GM23338 (cell line): Measurements from ENCODE around the gene HERC4. TPM values are rescaled to one million over a fixed set of nuclear protein-coding genes. Genes with fewer than 3 reads are reported as not detected.

ENCODE experiments used
- ATAC-seq: fragments of 200-7000 bp; cut with Tn5 transposase; 3 replicates; pipeline ENCODE4 v1.9.1; 2020
- DNase-seq: peaks from one replicate; pipeline ENCODE4 v3.0.0-alpha.2; 2015; ENCODE audit warnings: low spot score
- H2AFZ ChIP-seq: fragments of 200-600 bp; sonication (generic); 2 replicates; pipeline ENCODE4 v1.8.0; 2016; ENCODE audit warnings: antibody characterized with exemption, mild to moderate bottlenecking, moderate library complexity
- H3F3A ChIP-seq: fragments of 200-600 bp; sonication (generic); replicated peaks from 2 replicates; pipeline ENCODE4 v1.8.0; 2017; ENCODE audit warnings: antibody characterized with exemption, mixed run types, low read depth
- H3K27ac ChIP-seq: fragments of 200-600 bp; sonication (generic); 2 replicates; pipeline ENCODE4 v1.6.1; 2016; ENCODE audit warnings: low read depth
- H3K27me3 ChIP-seq: fragments of 200-600 bp; sonication (generic); 2 replicates; pipeline ENCODE4 v1.8.0; 2016; ENCODE audit warnings: mild to moderate bottlenecking, mixed run types, moderate library complexity; ENCODE audit not compliant: insufficient read depth
- H3K36me3 ChIP-seq: fragments of 200-600 bp; sonication (generic); 2 replicates; pipeline ENCODE4 v1.8.0; 2016; ENCODE audit warnings: mild to moderate bottlenecking; ENCODE audit not compliant: insufficient read depth
- H3K4me1 ChIP-seq: fragments of 200-600 bp; sonication (generic); 2 replicates; pipeline ENCODE4 v1.8.0; 2016; ENCODE audit warnings: mild to moderate bottlenecking, moderate library complexity; ENCODE audit not compliant: insufficient read depth
- H3K4me2 ChIP-seq: fragments of 200-600 bp; sonication (generic); 2 replicates; pipeline ENCODE4 v1.7.1; 2017; ENCODE audit warnings: mixed run types
- H3K4me3 ChIP-seq: fragments of 200-600 bp; sonication (generic); 2 replicates; pipeline ENCODE4 v1.6.1; 2016; ENCODE audit warnings: mixed run types
- H3K79me2 ChIP-seq: fragments of 200-600 bp; sonication (generic); replicated peaks from 2 replicates; pipeline ENCODE4 v1.8.0; 2017; ENCODE audit warnings: mild to moderate bottlenecking; ENCODE audit not compliant: insufficient read depth
- H3K9me2 ChIP-seq: fragments of 200-600 bp; sonication (generic); 2 replicates; pipeline ENCODE4 v1.8.0; 2017; ENCODE audit not compliant: insufficient read depth
- H4K20me1 ChIP-seq: fragments of 200-600 bp; sonication (generic); replicated peaks from 2 replicates; pipeline ENCODE4 v1.8.0; 2017; ENCODE audit warnings: mild to moderate bottlenecking; ENCODE audit not compliant: insufficient read depth
- H3K27ac Mint-ChIP-seq: 2 replicates; pipeline ENCODE4 v1.8.0; 2020; ENCODE audit warnings: inconsistent platforms, mild to moderate bottlenecking, moderate library complexity, mixed read lengths
- H3K27me3 Mint-ChIP-seq: 3 replicates; pipeline ENCODE4 v1.8.0; 2022; ENCODE audit warnings: low read depth, mild to moderate bottlenecking, moderate library complexity, mixed read lengths, inconsistent platforms; ENCODE audit not compliant: insufficient read depth, poor library complexity
- H3K36me3 Mint-ChIP-seq: 3 replicates; pipeline ENCODE4 v1.8.0; 2021; ENCODE audit warnings: low read depth, mild to moderate bottlenecking, inconsistent platforms, moderate library complexity, mixed read lengths
- H3K4me1 Mint-ChIP-seq: 3 replicates; pipeline ENCODE4 v1.8.0; 2020; ENCODE audit warnings: mild to moderate bottlenecking, inconsistent platforms, mixed read lengths
- H3K4me3 Mint-ChIP-seq: 3 replicates; pipeline ENCODE4 v1.8.0; 2021; ENCODE audit warnings: moderate library complexity, mild to moderate bottlenecking, inconsistent platforms, mixed read lengths
- H3K9me3 Mint-ChIP-seq: 3 replicates; pipeline ENCODE4 v1.8.0; 2020; ENCODE audit warnings: moderate library complexity, mild to moderate bottlenecking, inconsistent platforms, mixed read lengths
- CREB1 ChIP-seq: fragments of 250-450 bp; sonication (Bioruptor Pico); IDR thresholded peaks from 2 replicates; pipeline ENCODE4 v1.5.0; 2020; ENCODE audit warnings: low read depth, mild to moderate bottlenecking, moderate library complexity
- EZH2 ChIP-seq: fragments of 200-600 bp; sonication (generic); IDR thresholded peaks from one replicate; pipeline ENCODE4 v1.8.0; 2017; ENCODE audit warnings: antibody characterized with exemption, mild to moderate bottlenecking, low read depth; ENCODE audit not compliant: unreplicated experiment
- POLR2AphosphoS5 ChIP-seq: IDR thresholded peaks from 2 replicates; pipeline ENCODE4 v1.6.1; 2016; ENCODE audit warnings: antibody characterized with exemption, low read depth
- polyA plus RNA-seq: library from polyadenylated mRNA; unstranded; fragments of >200 nt; fragmentation: Nextera tagmentation; extraction: Ambion mirVana; gene quantifications from 2 replicates; pipeline ENCODE4 v1.2.1, GENCODE V29; 2016
- total RNA-seq: library from RNA; depleted of rRNA; stranded (reverse); fragments of >200 nt; shearing (Covaris generic); gene quantifications from 2 replicates; pipeline ENCODE4 v1.2.3, GENCODE V29; 2014
- TF ChIP-seq, protein P1 (sequence below): IDR thresholded peaks from one replicate; pipeline ENCODE4 v1.6.1; 2018; ENCODE audit warnings: antibody characterized with exemption; ENCODE audit not compliant: unreplicated experiment
- TF ChIP-seq, protein P2 (sequence below): fragments of 250-450 bp; sonication (Bioruptor Pico); IDR thresholded peaks from 2 replicates; pipeline ENCODE4 v1.5.0; 2020; ENCODE audit warnings: mild to moderate bottlenecking, moderate library complexity

Gene HERC4
- total and polyA plus RNA-seq, 2 experiments from 2014 or later, result 20.1 to 67.2 TPM

GRCh38 chr10:68075550-68076004, 494 bp upstream of the HERC4 start (continued):
- TF ChIP-seq EZH2 (no peak), CREB1 (CRISPR knock-in tag) (no peak), POLR2AphosphoS5 (no peak)

DNA sequence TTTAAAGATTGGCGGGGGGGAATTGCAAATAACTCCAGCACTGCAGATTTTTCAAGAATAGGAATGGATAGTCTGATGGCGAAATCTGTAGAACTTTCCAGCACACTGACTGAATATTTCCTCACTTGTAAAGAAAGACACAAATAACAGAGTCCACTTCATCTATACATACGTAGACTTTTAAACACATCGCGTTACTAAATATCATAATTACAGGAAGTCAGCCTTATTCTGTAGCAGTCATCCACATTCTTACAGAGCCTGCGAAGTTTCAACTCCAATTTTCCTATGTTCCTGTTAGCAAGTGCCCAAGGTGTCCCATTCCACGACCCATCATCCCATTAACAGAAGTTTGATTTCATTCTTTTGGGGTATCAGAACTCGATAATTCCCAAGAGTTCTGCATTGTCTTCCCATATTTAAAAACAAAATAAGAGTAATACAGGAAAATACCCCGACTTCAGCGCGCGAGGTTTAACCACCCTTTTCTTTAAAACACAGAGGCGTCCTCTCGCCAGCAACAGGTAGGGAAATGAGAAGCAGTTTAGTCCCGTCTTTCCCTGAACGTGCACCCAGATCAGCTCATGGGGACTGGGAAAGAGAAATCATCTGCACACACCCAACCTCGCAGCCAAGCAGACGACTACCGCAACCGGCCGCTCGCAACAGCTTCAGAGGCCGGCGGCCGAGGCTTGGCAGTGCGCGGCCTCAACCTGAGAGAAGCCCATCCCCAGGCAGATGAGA, 880 bp downstream of the HERC4 start:
- Histone ChIP-seq H3K27me3 (no peaks in the 10 kb centered on the region), H3K4me2 (peak overlapping the region; percentile 79), H4K20me1 (no peaks in the 10 kb centered on the region), H2AFZ (peak overlapping the region; percentile 81; the same call in 1 of the 2 replicates), H3K27ac (peak overlapping the region; percentile 97), H3K9me2 (no peaks in the 10 kb centered on the region), H3F3A (peaks cover 4% of the 10 kb centered on the region; the same call in 1 of the 2 replicates), H3K79me2 (peaks cover 53% of the 10 kb centered on the region), H3K4me3 (peak overlapping the region; percentile 93), H3K4me1 (peaks cover 10% of the 10 kb centered on the region), H3K36me3 (no peaks in the 10 kb centered on the region)
- peaks cover 2% of the 10 kb centered on the region for H3K27me3 Mint-ChIP-seq
- TF ChIP-seq, protein P1, sequence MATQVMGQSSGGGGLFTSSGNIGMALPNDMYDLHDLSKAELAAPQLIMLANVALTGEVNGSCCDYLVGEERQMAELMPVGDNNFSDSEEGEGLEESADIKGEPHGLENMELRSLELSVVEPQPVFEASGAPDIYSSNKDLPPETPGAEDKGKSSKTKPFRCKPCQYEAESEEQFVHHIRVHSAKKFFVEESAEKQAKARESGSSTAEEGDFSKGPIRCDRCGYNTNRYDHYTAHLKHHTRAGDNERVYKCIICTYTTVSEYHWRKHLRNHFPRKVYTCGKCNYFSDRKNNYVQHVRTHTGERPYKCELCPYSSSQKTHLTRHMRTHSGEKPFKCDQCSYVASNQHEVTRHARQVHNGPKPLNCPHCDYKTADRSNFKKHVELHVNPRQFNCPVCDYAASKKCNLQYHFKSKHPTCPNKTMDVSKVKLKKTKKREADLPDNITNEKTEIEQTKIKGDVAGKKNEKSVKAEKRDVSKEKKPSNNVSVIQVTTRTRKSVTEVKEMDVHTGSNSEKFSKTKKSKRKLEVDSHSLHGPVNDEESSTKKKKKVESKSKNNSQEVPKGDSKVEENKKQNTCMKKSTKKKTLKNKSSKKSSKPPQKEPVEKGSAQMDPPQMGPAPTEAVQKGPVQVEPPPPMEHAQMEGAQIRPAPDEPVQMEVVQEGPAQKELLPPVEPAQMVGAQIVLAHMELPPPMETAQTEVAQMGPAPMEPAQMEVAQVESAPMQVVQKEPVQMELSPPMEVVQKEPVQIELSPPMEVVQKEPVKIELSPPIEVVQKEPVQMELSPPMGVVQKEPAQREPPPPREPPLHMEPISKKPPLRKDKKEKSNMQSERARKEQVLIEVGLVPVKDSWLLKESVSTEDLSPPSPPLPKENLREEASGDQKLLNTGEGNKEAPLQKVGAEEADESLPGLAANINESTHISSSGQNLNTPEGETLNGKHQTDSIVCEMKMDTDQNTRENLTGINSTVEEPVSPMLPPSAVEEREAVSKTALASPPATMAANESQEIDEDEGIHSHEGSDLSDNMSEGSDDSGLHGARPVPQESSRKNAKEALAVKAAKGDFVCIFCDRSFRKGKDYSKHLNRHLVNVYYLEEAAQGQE, result no peak
- TF ChIP-seq EZH2, result no peak
- TF ChIP-seq, protein P2, sequence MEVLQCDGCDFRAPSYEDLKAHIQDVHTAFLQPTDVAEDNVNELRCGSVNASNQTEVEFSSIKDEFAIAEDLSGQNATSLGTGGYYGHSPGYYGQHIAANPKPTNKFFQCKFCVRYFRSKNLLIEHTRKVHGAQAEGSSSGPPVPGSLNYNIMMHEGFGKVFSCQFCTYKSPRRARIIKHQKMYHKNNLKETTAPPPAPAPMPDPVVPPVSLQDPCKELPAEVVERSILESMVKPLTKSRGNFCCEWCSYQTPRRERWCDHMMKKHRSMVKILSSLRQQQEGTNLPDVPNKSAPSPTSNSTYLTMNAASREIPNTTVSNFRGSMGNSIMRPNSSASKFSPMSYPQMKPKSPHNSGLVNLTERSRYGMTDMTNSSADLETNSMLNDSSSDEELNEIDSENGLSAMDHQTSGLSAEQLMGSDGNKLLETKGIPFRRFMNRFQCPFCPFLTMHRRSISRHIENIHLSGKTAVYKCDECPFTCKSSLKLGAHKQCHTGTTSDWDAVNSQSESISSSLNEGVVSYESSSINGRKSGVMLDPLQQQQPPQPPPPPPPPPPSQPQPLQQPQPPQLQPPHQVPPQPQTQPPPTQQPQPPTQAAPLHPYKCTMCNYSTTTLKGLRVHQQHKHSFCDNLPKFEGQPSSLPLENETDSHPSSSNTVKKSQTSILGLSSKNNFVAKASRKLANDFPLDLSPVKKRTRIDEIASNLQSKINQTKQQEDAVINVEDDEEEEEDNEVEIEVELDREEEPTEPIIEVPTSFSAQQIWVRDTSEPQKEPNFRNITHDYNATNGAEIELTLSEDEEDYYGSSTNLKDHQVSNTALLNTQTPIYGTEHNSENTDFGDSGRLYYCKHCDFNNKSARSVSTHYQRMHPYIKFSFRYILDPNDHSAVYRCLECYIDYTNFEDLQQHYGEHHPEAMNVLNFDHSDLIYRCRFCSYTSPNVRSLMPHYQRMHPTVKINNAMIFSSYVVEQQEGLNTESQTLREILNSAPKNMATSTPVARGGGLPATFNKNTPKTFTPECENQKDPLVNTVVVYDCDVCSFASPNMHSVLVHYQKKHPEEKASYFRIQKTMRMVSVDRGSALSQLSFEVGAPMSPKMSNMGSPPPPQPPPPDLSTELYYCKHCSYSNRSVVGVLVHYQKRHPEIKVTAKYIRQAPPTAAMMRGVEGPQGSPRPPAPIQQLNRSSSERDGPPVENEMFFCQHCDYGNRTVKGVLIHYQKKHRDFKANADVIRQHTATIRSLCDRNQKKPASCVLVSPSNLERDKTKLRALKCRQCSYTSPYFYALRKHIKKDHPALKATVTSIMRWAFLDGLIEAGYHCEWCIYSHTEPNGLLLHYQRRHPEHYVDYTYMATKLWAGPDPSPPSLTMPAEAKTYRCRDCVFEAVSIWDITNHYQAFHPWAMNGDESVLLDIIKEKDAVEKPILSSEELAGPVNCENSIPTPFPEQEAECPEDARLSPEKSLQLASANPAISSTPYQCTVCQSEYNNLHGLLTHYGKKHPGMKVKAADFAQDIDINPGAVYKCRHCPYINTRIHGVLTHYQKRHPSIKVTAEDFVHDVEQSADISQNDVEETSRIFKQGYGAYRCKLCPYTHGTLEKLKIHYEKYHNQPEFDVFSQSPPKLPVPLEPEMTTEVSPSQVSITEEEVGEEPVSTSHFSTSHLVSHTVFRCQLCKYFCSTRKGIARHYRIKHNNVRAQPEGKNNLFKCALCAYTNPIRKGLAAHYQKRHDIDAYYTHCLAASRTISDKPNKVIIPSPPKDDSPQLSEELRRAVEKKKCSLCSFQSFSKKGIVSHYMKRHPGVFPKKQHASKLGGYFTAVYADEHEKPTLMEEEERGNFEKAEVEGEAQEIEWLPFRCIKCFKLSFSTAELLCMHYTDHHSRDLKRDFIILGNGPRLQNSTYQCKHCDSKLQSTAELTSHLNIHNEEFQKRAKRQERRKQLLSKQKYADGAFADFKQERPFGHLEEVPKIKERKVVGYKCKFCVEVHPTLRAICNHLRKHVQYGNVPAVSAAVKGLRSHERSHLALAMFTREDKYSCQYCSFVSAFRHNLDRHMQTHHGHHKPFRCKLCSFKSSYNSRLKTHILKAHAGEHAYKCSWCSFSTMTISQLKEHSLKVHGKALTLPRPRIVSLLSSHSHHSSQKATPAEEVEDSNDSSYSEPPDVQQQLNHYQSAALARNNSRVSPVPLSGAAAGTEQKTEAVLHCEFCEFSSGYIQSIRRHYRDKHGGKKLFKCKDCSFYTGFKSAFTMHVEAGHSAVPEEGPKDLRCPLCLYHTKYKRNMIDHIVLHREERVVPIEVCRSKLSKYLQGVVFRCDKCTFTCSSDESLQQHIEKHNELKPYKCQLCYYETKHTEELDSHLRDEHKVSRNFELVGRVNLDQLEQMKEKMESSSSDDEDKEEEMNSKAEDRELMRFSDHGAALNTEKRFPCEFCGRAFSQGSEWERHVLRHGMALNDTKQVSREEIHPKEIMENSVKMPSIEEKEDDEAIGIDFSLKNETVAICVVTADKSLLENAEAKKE (CRISPR knock-in tag), result no peak
- no peaks in the 10 kb centered on the region; the same call in 2 of the 3 replicates for H3K9me3 Mint-ChIP-seq
- DNase-seq (no peak), ATAC-seq (no peak)
- peaks cover 13% of the 10 kb centered on the region for H3K36me3 Mint-ChIP-seq
- H3K4me1 Mint-ChIP-seq, result peaks cover 19% of the 10 kb centered on the region
- H3K27ac Mint-ChIP-seq, result peak overlapping the region; percentile 90
- peak overlapping the region; percentile 97 for H3K4me3 Mint-ChIP-seq
